Activated CD4-positive, alpha-beta T cell treated with anti-CD3 and anti-CD28 coated beads for 1 hour (primary cell): ENCODE measurements around the gene RNF25.

Source experiments
- DNase-seq: peaks from one replicate; pipeline ENCODE4 v3.0.0-alpha.2; 2020

The RNF25 gene

DNA sequence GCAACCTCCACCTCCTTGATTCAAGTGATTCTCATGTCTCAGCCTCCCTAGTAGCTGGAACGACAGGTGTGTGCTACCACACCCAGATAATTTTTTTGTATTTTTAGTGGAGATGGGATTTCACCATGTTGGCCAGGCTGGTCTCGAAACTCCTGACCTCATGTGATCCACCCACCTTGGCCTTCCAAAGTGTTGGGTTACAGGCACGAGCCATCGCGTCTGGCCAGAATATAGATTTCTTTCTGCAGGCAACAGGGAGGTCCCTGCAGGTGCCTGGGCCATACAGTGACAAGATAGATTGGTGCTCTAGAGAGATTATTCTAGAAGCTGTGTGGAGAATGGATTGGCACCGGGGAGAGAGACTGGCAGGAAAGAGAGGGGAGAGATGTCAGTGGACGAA lies 50.8 kb downstream of the RNF25 start:
- no peak for DNase-seq

DNA sequence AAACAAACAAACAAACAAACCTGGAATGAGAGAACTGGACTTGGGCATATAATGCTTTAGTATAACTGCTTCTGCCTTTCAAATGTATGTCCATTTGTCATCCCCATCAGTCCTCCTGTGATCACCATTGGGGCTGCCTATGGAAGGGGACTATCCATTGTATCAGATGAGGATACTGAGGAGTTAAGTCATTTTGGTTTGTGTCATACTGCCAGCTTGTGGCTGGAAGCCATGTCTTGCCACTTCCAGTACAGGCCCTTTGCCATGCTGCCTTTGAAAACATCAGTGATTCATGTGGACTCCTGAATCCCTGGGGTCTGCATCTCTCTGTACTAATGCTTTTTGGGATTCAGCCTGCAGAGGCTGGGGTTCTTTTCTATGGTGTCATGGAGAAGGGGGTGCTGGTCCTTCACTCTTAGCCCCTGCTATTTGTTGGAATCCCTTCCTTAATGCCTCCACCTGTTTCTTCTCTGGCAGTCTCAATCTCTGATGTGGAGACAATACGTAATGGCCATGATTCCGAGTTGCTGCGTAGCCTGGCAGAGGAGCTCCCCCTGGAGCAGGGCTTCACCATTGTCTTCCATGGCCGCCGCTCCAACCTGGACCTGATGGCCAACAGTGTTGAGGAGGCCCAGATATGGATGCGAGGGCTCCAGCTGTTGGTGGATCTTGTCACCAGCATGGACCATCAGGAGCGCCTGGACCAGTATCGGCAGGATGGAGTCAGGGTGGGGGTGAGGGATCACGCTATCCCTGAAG lies 53.5 kb downstream of the RNF25 start:
- no peak for DNase-seq

DNA sequence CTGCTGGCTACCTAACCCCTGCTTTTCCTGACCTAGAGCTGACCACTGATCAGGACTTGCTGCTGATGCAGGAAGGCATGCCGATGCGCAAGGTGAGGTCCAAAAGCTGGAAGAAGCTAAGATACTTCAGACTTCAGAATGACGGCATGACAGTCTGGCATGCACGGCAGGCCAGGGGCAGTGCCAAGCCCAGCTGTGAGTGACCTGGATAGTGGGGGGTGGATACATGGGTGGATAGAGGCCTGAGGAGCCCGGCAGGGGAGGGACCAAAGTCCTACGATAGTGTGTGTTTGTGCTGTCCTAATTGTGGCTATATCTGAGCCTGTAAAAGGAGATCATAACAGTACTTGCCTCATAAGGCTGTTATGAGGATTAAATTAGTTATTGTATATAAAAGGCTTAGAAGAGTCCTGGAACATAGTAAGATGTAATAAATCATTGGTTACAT lies 55.9 kb downstream of the RNF25 start:
- no peak for DNase-seq
